Measurements from ENCODE around the gene STK39. TPM values are rescaled to one million over a fixed set of nuclear protein-coding genes. Genes with fewer than 3 reads are reported as not detected.

STK39 gene
- polyA plus RNA-seq, 1 donor (not counting 4 experiments of a cell fraction or from before 2014, with no cell fraction given): 20.7 TPM

DNA sequence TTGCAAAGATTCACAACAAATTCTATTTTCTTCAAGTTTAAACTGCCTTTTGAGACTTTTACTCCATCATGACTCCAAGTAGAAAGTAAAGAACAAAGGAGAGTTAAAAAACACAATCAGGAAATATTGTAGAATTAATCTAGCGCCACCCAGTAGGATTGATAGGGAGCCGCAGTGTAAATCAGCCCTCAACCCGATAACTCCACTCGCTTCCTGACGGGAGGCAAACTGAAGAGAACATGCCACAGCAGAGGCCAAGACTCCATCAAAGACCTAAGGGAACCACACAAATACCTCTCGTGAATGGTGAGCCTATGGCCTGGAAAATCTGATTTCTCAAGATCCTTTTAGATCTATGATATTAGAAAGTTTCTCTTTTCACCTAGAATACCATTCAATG is 319.0 kb downstream of the STK39 start:
- dilution Hi-C loops (cut with MboI; ENCODE audit: extremely low pct_ligation_motif_present, low sequenced_read_pairs): no loop called here
- FAIRE-seq (no peak), DNase-seq (ENCODE audit: low read depth, low spot score) (no peak)
- Histone ChIP-seq H3K4me1 (ENCODE audit: control insufficient read depth, extremely low read depth, insufficient read depth, low read length) (no peaks in the 10 kb centered on the region), H2AFZ (ENCODE audit: control insufficient read depth, low read length) (no peak overlapping the region), H3K36me3 (ENCODE audit: control insufficient read depth in 2 of 2, extremely low read depth in 1 of 2, insufficient read depth in 2 of 2, low read length in 2 of 2) (no peaks in the 10 kb centered on the region), H3K27me3 (ENCODE audit: control insufficient read depth, extremely low read depth, insufficient read depth, low read length) (no peaks in the 10 kb centered on the region), H3K27ac (ENCODE audit: control insufficient read depth, insufficient read depth, low read length) (no peak overlapping the region), H3K4me3 (ENCODE audit: control insufficient read depth in 2 of 3, extremely low read depth in 1 of 3, insufficient read depth in 2 of 3, low read depth in 1 of 3, low read length in 3 of 3) (no peak overlapping the region), H4K20me1 (ENCODE audit: control insufficient read depth, extremely low read depth, insufficient read depth, low read length) (no peaks in the 10 kb centered on the region), H3K9me3 (ENCODE audit: control insufficient read depth, low read depth, low read length) (no peaks in the 10 kb centered on the region), H3K4me2 (ENCODE audit: control insufficient read depth, extremely low read depth, insufficient read depth, low read depth, low read length) (no peak overlapping the region), H3K9me1 (ENCODE audit: control insufficient read depth, extremely low read depth, insufficient read depth, low read length) (no peaks in the 10 kb centered on the region), H3K9ac (ENCODE audit: control insufficient read depth, extremely low read depth, insufficient read depth, low read length) (no peak overlapping the region), H3K79me2 (ENCODE audit: control insufficient read depth, insufficient read depth, low read length) (no peaks in the 10 kb centered on the region)
- TF ChIP-seq, protein P1, sequence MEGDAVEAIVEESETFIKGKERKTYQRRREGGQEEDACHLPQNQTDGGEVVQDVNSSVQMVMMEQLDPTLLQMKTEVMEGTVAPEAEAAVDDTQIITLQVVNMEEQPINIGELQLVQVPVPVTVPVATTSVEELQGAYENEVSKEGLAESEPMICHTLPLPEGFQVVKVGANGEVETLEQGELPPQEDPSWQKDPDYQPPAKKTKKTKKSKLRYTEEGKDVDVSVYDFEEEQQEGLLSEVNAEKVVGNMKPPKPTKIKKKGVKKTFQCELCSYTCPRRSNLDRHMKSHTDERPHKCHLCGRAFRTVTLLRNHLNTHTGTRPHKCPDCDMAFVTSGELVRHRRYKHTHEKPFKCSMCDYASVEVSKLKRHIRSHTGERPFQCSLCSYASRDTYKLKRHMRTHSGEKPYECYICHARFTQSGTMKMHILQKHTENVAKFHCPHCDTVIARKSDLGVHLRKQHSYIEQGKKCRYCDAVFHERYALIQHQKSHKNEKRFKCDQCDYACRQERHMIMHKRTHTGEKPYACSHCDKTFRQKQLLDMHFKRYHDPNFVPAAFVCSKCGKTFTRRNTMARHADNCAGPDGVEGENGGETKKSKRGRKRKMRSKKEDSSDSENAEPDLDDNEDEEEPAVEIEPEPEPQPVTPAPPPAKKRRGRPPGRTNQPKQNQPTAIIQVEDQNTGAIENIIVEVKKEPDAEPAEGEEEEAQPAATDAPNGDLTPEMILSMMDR (optimal IDR thresholded peaks at IDR 0.05 in 1 of 3, IDR thresholded peaks at IDR 0.05 in 1 of 3, conservative IDR thresholded peaks at IDR 0.05 in 1 of 3; ENCODE audit: extremely low read depth in 1 of 3, insufficient read depth in 2 of 3, low read length in 3 of 3): no peak
- no peak for TF ChIP-seq EZH2 (IDR thresholded peaks at IDR 0.05; ENCODE audit: low read length)

DNA sequence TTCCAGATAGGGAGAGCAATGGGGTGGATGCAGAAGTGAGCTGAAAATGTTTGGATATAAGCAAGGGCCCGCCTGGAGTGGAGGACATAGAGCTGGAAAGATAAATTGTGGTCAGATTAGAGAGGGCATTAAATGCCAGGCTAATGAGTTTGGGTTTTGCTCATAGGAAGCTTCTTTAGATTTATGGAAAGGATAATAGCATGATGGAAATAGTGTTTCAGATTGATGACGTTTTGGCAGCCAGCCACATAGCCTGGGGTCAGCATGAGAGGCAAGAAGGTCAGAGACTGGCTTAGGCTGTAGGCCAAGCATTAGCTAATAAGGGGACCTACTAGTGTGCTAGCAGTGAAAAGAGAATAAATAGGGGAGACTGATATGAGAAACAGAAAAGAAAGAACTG is 321.6 kb downstream of the STK39 start:
- Histone ChIP-seq H3K27ac (ENCODE audit: control insufficient read depth, insufficient read depth, low read length) (no peak overlapping the region), H3K4me2 (ENCODE audit: control insufficient read depth, extremely low read depth, insufficient read depth, low read depth, low read length) (no peak overlapping the region), H3K4me3 (ENCODE audit: control insufficient read depth in 2 of 3, extremely low read depth in 1 of 3, insufficient read depth in 2 of 3, low read depth in 1 of 3, low read length in 3 of 3) (no peak overlapping the region), H3K27me3 (ENCODE audit: control insufficient read depth, extremely low read depth, insufficient read depth, low read length) (no peaks in the 10 kb centered on the region), H3K79me2 (ENCODE audit: control insufficient read depth, insufficient read depth, low read length) (no peaks in the 10 kb centered on the region), H4K20me1 (ENCODE audit: control insufficient read depth, extremely low read depth, insufficient read depth, low read length) (no peaks in the 10 kb centered on the region), H2AFZ (ENCODE audit: control insufficient read depth, low read length) (no peak overlapping the region), H3K9ac (ENCODE audit: control insufficient read depth, extremely low read depth, insufficient read depth, low read length) (no peak overlapping the region), H3K9me3 (ENCODE audit: control insufficient read depth, low read depth, low read length) (no peaks in the 10 kb centered on the region), H3K36me3 (ENCODE audit: control insufficient read depth in 2 of 2, extremely low read depth in 1 of 2, insufficient read depth in 2 of 2, low read length in 2 of 2) (no peaks in the 10 kb centered on the region), H3K9me1 (ENCODE audit: control insufficient read depth, extremely low read depth, insufficient read depth, low read length) (no peaks in the 10 kb centered on the region), H3K4me1 (ENCODE audit: control insufficient read depth, extremely low read depth, insufficient read depth, low read length) (no peaks in the 10 kb centered on the region)
- dilution Hi-C loops (cut with MboI; ENCODE audit: extremely low pct_ligation_motif_present, low sequenced_read_pairs): no loop called here
- no peak for FAIRE-seq
- TF ChIP-seq, protein P1 (optimal IDR thresholded peaks at IDR 0.05 in 1 of 3, IDR thresholded peaks at IDR 0.05 in 1 of 3, conservative IDR thresholded peaks at IDR 0.05 in 1 of 3; ENCODE audit: extremely low read depth in 1 of 3, insufficient read depth in 2 of 3, low read length in 3 of 3): no peak
- TF ChIP-seq EZH2 (IDR thresholded peaks at IDR 0.05; ENCODE audit: low read length): no peak
- DNase-seq (ENCODE audit: low read depth, low spot score): no peak
